PC-3 (cell line): ENCODE data around the gene CPEB4. TPM values are rescaled to one million over a fixed set of nuclear protein-coding genes. Genes with fewer than 3 reads are reported as not detected.
A peak's percentile ranks its signal among the peaks of the same experiment; 100 is the strongest.

ENCODE experiments used
- ATAC-seq: fragments of 200-7000 bp; cut with Tn5 transposase; 2 replicates; pipeline ENCODE4 v1.9.1; 2020; ENCODE audit warnings: mild to moderate bottlenecking, moderate library complexity
- BruUV-seq: library from RNA; stranded (reverse); fragments of 400-500 nt; replicated peaks from 2 replicates; lab custom pipeline; 2021; lab: Mats Ljungman, UMichigan
- CTCF ChIA-PET: fragments of 300-600 bp; sonication (Branson Sonifier 250); formaldehyde crosslinking; loops from one replicate; lab custom pipeline; 2022; ENCODE audit warnings: antibody characterized with exemption; lab: Charles Lee
- POLR2A ChIA-PET: fragments of 300-600 bp; sonication (Branson Sonifier 250); formaldehyde crosslinking; loops from one replicate; lab custom pipeline; 2022; ENCODE audit warnings: antibody characterized with exemption; ENCODE audit not compliant: unreplicated experiment; lab: Charles Lee
- DNase-seq: peaks from one replicate; pipeline ENCODE4 v3.0.0-alpha.2; 2015
- H2AFZ ChIP-seq: fragments of 300-600 bp; sonication (generic); 2 replicates; pipeline ENCODE4 v1.6.0; 2016; ENCODE audit warnings: antibody characterized with exemption, low read length
- H3F3A ChIP-seq: fragments of 300-600 bp; sonication (generic); one replicate; pipeline ENCODE4 v1.6.0; 2017; ENCODE audit warnings: antibody characterized with exemption, low read length, control low read depth, mild to moderate bottlenecking; ENCODE audit not compliant: unreplicated experiment
- H3K27ac ChIP-seq: fragments of 300-600 bp; sonication (generic); 2 replicates; pipeline ENCODE4 v1.5.1; 2016; ENCODE audit warnings: mild to moderate bottlenecking, low read length
- H3K27me3 ChIP-seq: fragments of 300-600 bp; sonication (generic); 2 replicates; pipeline ENCODE4 v1.6.1; 2016; ENCODE audit warnings: low read length, mixed read lengths
- H3K36me3 ChIP-seq: fragments of 300-600 bp; sonication (generic); 2 replicates; pipeline ENCODE4 v1.6.1; 2016; ENCODE audit warnings: low read depth, mixed run types, low read length, mixed read lengths
- H3K4me1 ChIP-seq: fragments of 300-600 bp; sonication (generic); 2 replicates; pipeline ENCODE4 v1.5.1; 2016; ENCODE audit warnings: low read length; ENCODE audit not compliant: insufficient read depth
- H3K4me2 ChIP-seq: fragments of 300-600 bp; sonication (generic); 2 replicates; pipeline ENCODE4 v1.6.0; 2016; ENCODE audit warnings: low read length
- H3K4me3 ChIP-seq: fragments of 300-600 bp; sonication (generic); 2 replicates; pipeline ENCODE4 v1.5.1; 2016; ENCODE audit warnings: mild to moderate bottlenecking, low read length, mixed read lengths
- H3K79me2 ChIP-seq: fragments of 300-600 bp; sonication (generic); 2 replicates; pipeline ENCODE4 v1.6.1; 2017; ENCODE audit warnings: low read length, mixed read lengths
- H3K9ac ChIP-seq: fragments of 300-600 bp; sonication (generic); 2 replicates; pipeline ENCODE4 v1.6.0; 2016; ENCODE audit warnings: mild to moderate bottlenecking, low read length
- H3K9me2 ChIP-seq: fragments of 300-600 bp; sonication (generic); replicated peaks from 2 replicates; pipeline ENCODE4 v1.6.1; 2016; ENCODE audit warnings: mixed run types, low read length, mixed read lengths
- H3K9me3 ChIP-seq: fragments of 300-600 bp; sonication (generic); 2 replicates; pipeline ENCODE4 v1.6.1; 2016; ENCODE audit warnings: low read length, mixed read lengths
- H4K20me1 ChIP-seq: fragments of 300-600 bp; sonication (generic); 2 replicates; pipeline ENCODE4 v1.6.1; 2016; ENCODE audit warnings: low read length, mixed read lengths
- EZH2 ChIP-seq: fragments of 300-600 bp; sonication (generic); IDR thresholded peaks from one replicate; pipeline ENCODE4 v1.6.1; 2017; ENCODE audit warnings: antibody characterized with exemption, mild to moderate bottlenecking, low read length; ENCODE audit not compliant: unreplicated experiment
- EZH2phosphoT487 ChIP-seq: fragments of 300-600 bp; sonication (generic); IDR thresholded peaks from 2 replicates; pipeline ENCODE4 v1.6.1; 2018; ENCODE audit warnings: mild to moderate bottlenecking, antibody characterized with exemption, low read length, borderline replicate concordance
- intact Hi-C: fragments of 100-400 bp; cut with micrococcal nuclease; formaldehyde crosslinking; loops from 2 replicates; pipeline ENCODE4 v1.9.0; 2023
- total RNA-seq: library from RNA; depleted of rRNA; stranded (reverse); fragments of >200 nt; gene quantifications from 2 replicates; pipeline ENCODE4 v1.2.3, GENCODE V29; 2014
- TF ChIP-seq, protein P1 (sequence below): fragments of 300-600 bp; sonication (generic); conservative IDR thresholded peaks from 2 replicates; pipeline ENCODE4 v1.5.1; 2017; ENCODE audit warnings: antibody characterized with exemption, low read depth, mild to moderate bottlenecking, low read length

CPEB4 gene
- total RNA-seq, 1 experiment from 2014 or later = 37.0 TPM

DNA sequence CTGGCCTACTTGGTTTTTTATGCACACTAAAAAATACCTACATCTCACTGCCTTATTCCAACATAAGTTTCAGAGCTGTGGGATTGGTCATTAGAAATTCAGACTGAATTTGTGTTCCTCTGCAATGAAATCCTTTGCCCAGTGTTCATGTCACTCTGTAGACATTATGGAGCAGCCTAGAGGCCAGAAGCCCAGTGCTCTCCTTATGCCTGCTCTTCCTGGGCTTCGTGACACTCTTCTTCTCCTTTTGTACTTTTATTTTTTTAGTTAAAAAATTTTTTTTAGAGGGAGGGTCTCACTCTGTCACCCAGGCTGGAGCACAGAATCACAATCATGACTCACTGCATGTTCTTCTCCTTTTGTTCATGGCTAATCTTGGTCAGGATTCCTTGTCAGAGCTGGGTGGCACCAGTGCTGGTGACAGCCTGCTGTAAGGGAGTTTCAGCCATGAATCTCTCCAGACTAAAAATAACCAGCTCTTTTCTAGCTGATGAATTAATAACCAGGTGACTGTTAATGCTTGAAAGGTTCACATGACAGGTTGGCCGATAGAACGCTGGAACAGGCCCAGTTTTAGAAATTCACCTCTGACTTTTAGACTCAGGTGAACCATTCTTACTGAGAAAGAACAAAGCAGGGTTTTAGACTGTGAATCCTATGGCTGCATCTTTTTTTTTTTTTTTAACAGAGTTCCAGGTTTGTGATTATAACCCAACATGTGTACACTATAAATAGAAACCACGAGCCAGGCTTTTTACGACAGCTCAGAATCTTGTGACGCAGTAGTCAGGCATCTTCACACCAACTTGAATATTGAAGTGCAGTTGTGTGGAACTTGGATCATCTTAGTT, 66.7 kb downstream of the CPEB4 start:
- no peak overlapping the region for H3K9ac ChIP-seq
- ATAC-seq (peak; percentile 53), DNase-seq (peak; percentile 50)
- H3K79me2 ChIP-seq = no peaks in the 10 kb centered on the region
- POLR2A ChIA-PET = no interaction called here
- H3F3A ChIP-seq = peaks cover 11% of the 10 kb centered on the region
- no peaks in the 10 kb centered on the region for H3K9me3 ChIP-seq
- H4K20me1 ChIP-seq = no peaks in the 10 kb centered on the region
- BruUV-seq = TSS peak; percentile 53
- no peaks in the 10 kb centered on the region for H3K9me2 ChIP-seq
- H3K36me3 ChIP-seq = peaks cover 52% of the 10 kb centered on the region
- CTCF ChIA-PET = no interaction called here
- TF ChIP-seq, protein P1, sequence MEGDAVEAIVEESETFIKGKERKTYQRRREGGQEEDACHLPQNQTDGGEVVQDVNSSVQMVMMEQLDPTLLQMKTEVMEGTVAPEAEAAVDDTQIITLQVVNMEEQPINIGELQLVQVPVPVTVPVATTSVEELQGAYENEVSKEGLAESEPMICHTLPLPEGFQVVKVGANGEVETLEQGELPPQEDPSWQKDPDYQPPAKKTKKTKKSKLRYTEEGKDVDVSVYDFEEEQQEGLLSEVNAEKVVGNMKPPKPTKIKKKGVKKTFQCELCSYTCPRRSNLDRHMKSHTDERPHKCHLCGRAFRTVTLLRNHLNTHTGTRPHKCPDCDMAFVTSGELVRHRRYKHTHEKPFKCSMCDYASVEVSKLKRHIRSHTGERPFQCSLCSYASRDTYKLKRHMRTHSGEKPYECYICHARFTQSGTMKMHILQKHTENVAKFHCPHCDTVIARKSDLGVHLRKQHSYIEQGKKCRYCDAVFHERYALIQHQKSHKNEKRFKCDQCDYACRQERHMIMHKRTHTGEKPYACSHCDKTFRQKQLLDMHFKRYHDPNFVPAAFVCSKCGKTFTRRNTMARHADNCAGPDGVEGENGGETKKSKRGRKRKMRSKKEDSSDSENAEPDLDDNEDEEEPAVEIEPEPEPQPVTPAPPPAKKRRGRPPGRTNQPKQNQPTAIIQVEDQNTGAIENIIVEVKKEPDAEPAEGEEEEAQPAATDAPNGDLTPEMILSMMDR = no peak
- no peak for TF ChIP-seq EZH2phosphoT487
- TF ChIP-seq EZH2 = no peak
- intact Hi-C loops = no loop called here
- peak overlapping the region; percentile 55; the same call in 1 of the 2 replicates for H3K4me2 ChIP-seq
- H3K27me3 ChIP-seq = no peaks in the 10 kb centered on the region
- H2AFZ ChIP-seq = no peak overlapping the region
- H3K4me3 ChIP-seq = no peak overlapping the region
- H3K4me1 ChIP-seq = peaks cover 33% of the 10 kb centered on the region
- peak overlapping the region; percentile 71 for H3K27ac ChIP-seq

DNA sequence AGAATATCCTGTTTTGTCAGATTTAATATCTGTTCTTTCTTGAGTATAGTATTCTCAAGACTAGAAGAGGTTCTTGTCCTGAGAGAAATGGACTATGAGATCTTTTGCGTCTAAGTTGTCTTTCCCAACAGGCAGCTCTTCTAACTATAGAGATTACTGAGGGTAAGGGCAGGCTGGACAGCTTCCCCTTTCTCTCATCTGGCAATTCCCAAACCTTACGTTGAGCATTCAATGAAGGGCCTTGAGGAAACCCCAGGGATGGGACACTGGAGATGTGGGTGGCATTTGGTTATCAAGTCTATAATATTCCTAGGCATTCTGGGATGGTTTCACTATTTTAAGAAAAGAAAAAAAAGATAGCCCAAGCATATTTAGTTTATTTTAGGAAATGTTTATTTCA, 72.8 kb downstream of the CPEB4 start:
- DNase-seq (no peak), ATAC-seq (no peak)
- H3K4me3 ChIP-seq = no peak overlapping the region
- H3K27me3 ChIP-seq = no peaks in the 10 kb centered on the region
- no peaks in the 10 kb centered on the region for H4K20me1 ChIP-seq
- intact Hi-C loops = no loop called here
- no TSS peak for BruUV-seq
- H3K27ac ChIP-seq = no peak overlapping the region
- no peak overlapping the region for H3K9ac ChIP-seq
- H3K9me2 ChIP-seq = no peaks in the 10 kb centered on the region
- no peak overlapping the region for H3K4me2 ChIP-seq
- TF ChIP-seq EZH2phosphoT487 = no peak
- TF ChIP-seq, protein P1 = no peak
- no peak for TF ChIP-seq EZH2
- CTCF ChIA-PET = no interaction called here
- peaks cover 18% of the 10 kb centered on the region for H3K4me1 ChIP-seq
- H2AFZ ChIP-seq = no peak overlapping the region
- H3F3A ChIP-seq = peaks cover 6% of the 10 kb centered on the region
- no peaks in the 10 kb centered on the region for H3K79me2 ChIP-seq
- no peaks in the 10 kb centered on the region for H3K9me3 ChIP-seq
- POLR2A ChIA-PET = interaction anchor here (0.6 kb wide), 1 partner anchor 342 kb away, joined by 8 read pairs; no protein-coding TSS in a partner anchor
- H3K36me3 ChIP-seq = peaks cover 12% of the 10 kb centered on the region

DNA sequence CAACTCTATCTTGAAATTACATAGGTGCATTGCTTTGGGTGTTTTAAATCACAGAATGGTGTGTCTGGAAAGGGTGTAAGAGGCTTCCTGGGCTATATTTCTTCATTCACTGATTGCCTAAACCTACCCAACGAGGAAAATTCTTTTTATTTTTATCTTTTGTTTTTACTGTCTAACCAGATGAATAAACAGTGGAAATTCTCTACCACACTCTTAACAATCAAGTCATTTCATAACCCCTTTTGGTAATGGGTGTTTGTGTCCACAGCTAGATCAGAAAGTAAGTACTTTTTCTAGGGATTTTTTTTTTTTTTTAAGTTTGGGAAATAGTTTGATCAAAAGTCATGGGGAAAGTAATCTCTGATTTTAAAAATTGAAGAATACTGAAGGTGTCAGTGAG, 73.3 kb downstream of the CPEB4 start:
- Histone ChIP-seq H3K9ac (no peak overlapping the region), H3K9me3 (no peaks in the 10 kb centered on the region), H3K36me3 (peaks cover 10% of the 10 kb centered on the region), H4K20me1 (no peaks in the 10 kb centered on the region), H3F3A (peaks cover 6% of the 10 kb centered on the region), H3K27ac (no peak overlapping the region), H3K4me1 (peaks cover 18% of the 10 kb centered on the region), H3K9me2 (no peaks in the 10 kb centered on the region), H3K4me2 (no peak overlapping the region), H3K4me3 (no peak overlapping the region), H3K27me3 (no peaks in the 10 kb centered on the region), H2AFZ (no peak overlapping the region), H3K79me2 (no peaks in the 10 kb centered on the region)
- ATAC-seq (no peak), DNase-seq (no peak)
- BruUV-seq = no TSS peak
- TF ChIP-seq EZH2phosphoT487 (no peak), EZH2 (no peak)
- TF ChIP-seq, protein P1 = no peak
- ChIA-PET POLR2A (interaction anchor here (0.6 kb wide), 2 partner anchors 8 to 343 kb away, joined by 3 to 8 read pairs; no protein-coding TSS in a partner anchor), CTCF (no interaction called here)
- intact Hi-C loops = no loop called here
